Adrenal gland (tissue), 12 donors: ENCODE data around the gene LRRK1. TPM values are rescaled to one million over a fixed set of nuclear protein-coding genes. Genes with fewer than 3 reads are reported as not detected.

Experiments used
- DNase-seq, 7 donors: peaks; one replicate each; pipeline ENCODE4 v3.0.0-alpha.2; 2019 to 2020
- H3K27ac ChIP-seq, 5 donors: fragments of 200-600 bp; sonication (generic) in 4 of 5; 1 replicate in 3 of 5; 2 replicates in 2 of 5; pipeline versions ENCODE4 v1.5.1 to v1.8.0; 2016 to 2020; ENCODE audit warnings: mild to moderate bottlenecking in 1 of 5
- H3K27me3 ChIP-seq: fragments of 200-600 bp; 2 replicates; pipeline ENCODE4 v1.8.0; 2021
- H3K36me3 ChIP-seq, 2 donors: fragments of 200-600 bp; replicated peaks in 1 of 2; 1 replicate in 1 of 2; 2 replicates in 1 of 2; pipeline versions ENCODE4 v1.5.1 to v1.8.0; 2018 to 2022
- H3K4me1 ChIP-seq, 2 donors: fragments of 200-600 bp; replicated peaks in 1 of 2; 1 replicate in 1 of 2; 2 replicates in 1 of 2; pipeline versions ENCODE4 v1.5.1 to v1.8.0; 2018 to 2021
- H3K4me3 ChIP-seq, 4 donors: fragments of 200-600 bp; sonication (generic) in 3 of 4; one replicate each; pipeline ENCODE4 v1.5.1; 2016 to 2018
- H3K9me3 ChIP-seq, 3 donors: fragments of 200-600 bp; sonication (generic) in 1 of 3; replicated peaks in 1 of 3; 1 replicate in 2 of 3; 2 replicates in 1 of 3; pipeline versions ENCODE4 v1.5.1 to v1.8.0; 2016 to 2021
- POLR2A ChIP-seq, 2 donors: fragments of 450-650 bp; IDR thresholded peaks; one replicate each; pipeline ENCODE4 v1.6.1; 2017; ENCODE audit warnings: antibody characterized with exemption in 2 of 2, mild to moderate bottlenecking in 2 of 2, moderate library complexity in 1 of 2
- WGBS, 4 donors: extraction: QIAGEN DNeasy Blood & Tissue Kit in 2 of 4; methylation state at CpG; one replicate each; pipeline versions ENCODE4 v1.1.5 to v1.1.7; 2013 to 2017; 5-methylcytosine and 5-hydroxymethylcytosine counted together
- intact Hi-C, 2 donors: fragments of 100-400 bp; cut with DNase I; formaldehyde crosslinking; loops; one replicate each; pipeline versions ENCODE4 v1.14.1 to v1.15.0; 2022 to 2023
- polyA plus RNA-seq, 3 donors: library from polyadenylated mRNA; stranded (reverse); fragments of 200-250 nt in 2 of 3; fragments of 350-450 nt in 1 of 3; fragmentation: Illumina TruSeq in 1 of 3; extraction: RNeasy Lipid Tissue Mini Kit (QIAGEN cat#74804) in 1 of 3; gene quantifications; one replicate each; pipeline ENCODE4 v1.2.3, GENCODE V29; 2013 to 2014
- total RNA-seq, 9 donors: library from RNA; depleted of rRNA in 4 of 9; stranded (reverse); fragments of >200 nt in 4 of 9; fragments of 120-200 nt in 1 of 9; fragmentation: NEBNext Ultra II Directional in 1 of 9; extraction: Animal tissue kit (Norgen Biotek cat#: 25700) in 1 of 9; gene quantifications; one replicate each; pipeline versions ENCODE4 v1.1.0 to v1.2.4, GENCODE V29; 2013 to 2023
- TF ChIP-seq, protein P1 (sequence below), 6 experiments: fragments of 450-650 bp in 4 of 6; fragments of 200-600 bp in 2 of 6; sonication (generic) in 1 of 6; IDR thresholded peaks; 1 replicate in 5 of 6; 2 replicates in 1 of 6; pipeline versions ENCODE4 v1.5.1 to v1.8.0; 2016 to 2021; ENCODE audit warnings: antibody characterized with exemption in 6 of 6, mild to moderate bottlenecking in 2 of 6, moderate library complexity in 1 of 6
- donor health status: healthy with polysubstance abuse.
- donor health status: Bipolar disorder and iron deficiency.
- donor health status: DM: yes; HTN: yes; CAD: no.
- donor health status: DM: no; HTN: no; CAD: no.
- donor health status: DM: no; HTN: no; CAD: no.
- donor health status: DM: yes; HTN: yes; CAD: no.

LRRK1 gene
- total and polyA plus RNA-seq, 12 donors = 0.44 to 13.1 (median 7.7) TPM

- no peak for TF ChIP-seq POLR2A (IDR thresholded peaks at IDR 0.05)
- TF ChIP-seq, protein P1, sequence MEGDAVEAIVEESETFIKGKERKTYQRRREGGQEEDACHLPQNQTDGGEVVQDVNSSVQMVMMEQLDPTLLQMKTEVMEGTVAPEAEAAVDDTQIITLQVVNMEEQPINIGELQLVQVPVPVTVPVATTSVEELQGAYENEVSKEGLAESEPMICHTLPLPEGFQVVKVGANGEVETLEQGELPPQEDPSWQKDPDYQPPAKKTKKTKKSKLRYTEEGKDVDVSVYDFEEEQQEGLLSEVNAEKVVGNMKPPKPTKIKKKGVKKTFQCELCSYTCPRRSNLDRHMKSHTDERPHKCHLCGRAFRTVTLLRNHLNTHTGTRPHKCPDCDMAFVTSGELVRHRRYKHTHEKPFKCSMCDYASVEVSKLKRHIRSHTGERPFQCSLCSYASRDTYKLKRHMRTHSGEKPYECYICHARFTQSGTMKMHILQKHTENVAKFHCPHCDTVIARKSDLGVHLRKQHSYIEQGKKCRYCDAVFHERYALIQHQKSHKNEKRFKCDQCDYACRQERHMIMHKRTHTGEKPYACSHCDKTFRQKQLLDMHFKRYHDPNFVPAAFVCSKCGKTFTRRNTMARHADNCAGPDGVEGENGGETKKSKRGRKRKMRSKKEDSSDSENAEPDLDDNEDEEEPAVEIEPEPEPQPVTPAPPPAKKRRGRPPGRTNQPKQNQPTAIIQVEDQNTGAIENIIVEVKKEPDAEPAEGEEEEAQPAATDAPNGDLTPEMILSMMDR (IDR thresholded peaks at IDR 0.05) = no peak
- Histone ChIP-seq H3K9me3 (no peaks in the 10 kb centered on the region), H3K27me3 (no peaks in the 10 kb centered on the region), H3K36me3 (peaks cover 0 to 13% of the 10 kb centered on the region in 2 donors), H3K27ac (peak overlapping the region in 1 of 5 donors; percentile 24), H3K4me1 (no peaks in the 10 kb centered on the region), H3K4me3 (no peak overlapping the region)
- intact Hi-C loops = no loop called here
- DNase-seq = peak in 2 of 7 donors; percentile 13 to 23
- WGBS, 4 donors = 80 to 89% (median 84%) methylated on average over 8 to 9 of the region's 9 CpGs
Measured at GRCh38 chr15:101029971-101030661, 111.0 kb downstream of the LRRK1 start.

- H3K27me3 ChIP-seq = no peaks in the 10 kb centered on the region
- H3K4me1 ChIP-seq = no peaks in the 10 kb centered on the region
- WGBS, 4 donors = 72 to 86% (median 80%) methylated on average over 8 of the region's 8 CpGs
- peak in 3 of 7 donors; percentile 34 to 63 (median 36) for DNase-seq
- H3K27ac ChIP-seq = peak overlapping the region in 1 of 5 donors; percentile 17
- H3K36me3 ChIP-seq = peaks cover 0 to 13% of the 10 kb centered on the region in 2 donors
- H3K4me3 ChIP-seq = no peak overlapping the region
- H3K9me3 ChIP-seq = no peaks in the 10 kb centered on the region
- intact Hi-C loops = no loop called here
- TF ChIP-seq POLR2A (IDR thresholded peaks at IDR 0.05) = no peak
- TF ChIP-seq, protein P1 (IDR thresholded peaks at IDR 0.05) = no peak
Measured at GRCh38 chr15:101031213-101031612, 112.1 kb downstream of the LRRK1 start.

GRCh38 chr15:101033801-101034200 lies 114.6 kb downstream of the LRRK1 start:
- intact Hi-C loops = no loop called here
- H3K36me3 ChIP-seq = peaks cover 0 to 13% of the 10 kb centered on the region in 2 donors

DNA sequence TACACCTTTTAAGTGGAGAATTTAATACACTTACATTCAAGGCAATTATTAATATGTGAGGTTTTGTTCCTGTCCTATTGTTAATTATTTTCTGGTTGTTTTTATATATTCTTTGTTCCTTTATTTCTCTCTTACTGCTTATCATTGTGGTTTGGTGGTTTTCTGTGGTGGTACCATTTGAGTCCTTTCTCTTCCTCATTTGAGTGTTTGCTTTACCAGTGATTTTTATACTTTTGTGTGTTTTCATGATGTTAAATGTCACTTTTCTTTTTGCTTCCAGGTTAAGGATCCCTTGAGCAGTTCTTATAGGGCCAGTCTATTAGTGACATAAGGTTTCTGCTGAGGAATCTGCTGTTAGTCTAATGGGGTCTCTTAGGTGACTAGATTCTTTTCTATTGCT lies 116.5 kb downstream of the LRRK1 start:
- TF ChIP-seq, protein P1 (IDR thresholded peaks at IDR 0.05) = no peak
- no peak for TF ChIP-seq POLR2A (IDR thresholded peaks at IDR 0.05)

More at GRCh38 chr15:101033801-101034200, 114.6 kb downstream of the LRRK1 start:
- no peak for TF ChIP-seq POLR2A (IDR thresholded peaks at IDR 0.05)
- TF ChIP-seq, protein P1 (IDR thresholded peaks at IDR 0.05) = no peak
- Histone ChIP-seq H3K4me1 (no peaks in the 10 kb centered on the region), H3K4me3 (no peak overlapping the region), H3K9me3 (no peaks in the 10 kb centered on the region), H3K27me3 (no peaks in the 10 kb centered on the region), H3K27ac (no peak overlapping the region)
- WGBS, 4 donors = 85 to 87% (median 85%) methylated on average over 3 of the region's 3 CpGs
- DNase-seq = no peak

More for the DNA sequence above, 116.5 kb downstream of the LRRK1 start:
- Histone ChIP-seq H3K9me3 (no peaks in the 10 kb centered on the region), H3K36me3 (peaks cover 0 to 10% of the 10 kb centered on the region in 2 donors), H3K4me3 (no peak overlapping the region), H3K27ac (no peak overlapping the region), H3K4me1 (no peaks in the 10 kb centered on the region), H3K27me3 (no peaks in the 10 kb centered on the region)
- no peak for DNase-seq
- intact Hi-C loops = no loop called here
